ENCODE data around the gene SPATA21. TPM values are rescaled to one million over a fixed set of nuclear protein-coding genes. Genes with fewer than 3 reads are reported as not detected.
"Not testable (repeated sequence)": the region's sequence is repeated elsewhere in the genome, so short reads cannot be mapped to it uniquely, and the experiment has no call there.

Gene SPATA21, protein sequence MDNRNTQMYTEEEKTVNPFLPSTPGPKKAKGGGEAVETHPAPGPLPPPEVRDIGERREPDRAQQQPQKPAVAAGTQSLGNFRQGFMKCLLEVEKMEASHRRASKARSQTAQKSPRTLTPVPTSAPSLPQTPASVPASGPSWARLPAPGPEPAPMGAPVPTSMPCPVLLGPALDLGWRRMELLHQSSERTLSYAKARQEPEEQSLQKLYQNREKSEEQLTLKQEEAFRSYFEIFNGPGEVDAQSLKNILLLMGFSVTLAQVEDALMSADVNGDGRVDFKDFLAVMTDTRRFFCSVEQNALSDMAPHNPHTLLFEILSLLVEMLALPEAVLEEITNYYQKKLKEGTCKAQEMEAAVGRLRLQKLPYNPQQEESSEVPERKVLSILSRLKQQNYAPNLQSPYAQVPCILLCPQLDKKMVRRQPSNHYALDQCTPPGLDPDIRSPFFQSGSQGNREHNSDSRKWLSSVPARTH
- not detected in 2 replicates for total RNA-seq

DNA sequence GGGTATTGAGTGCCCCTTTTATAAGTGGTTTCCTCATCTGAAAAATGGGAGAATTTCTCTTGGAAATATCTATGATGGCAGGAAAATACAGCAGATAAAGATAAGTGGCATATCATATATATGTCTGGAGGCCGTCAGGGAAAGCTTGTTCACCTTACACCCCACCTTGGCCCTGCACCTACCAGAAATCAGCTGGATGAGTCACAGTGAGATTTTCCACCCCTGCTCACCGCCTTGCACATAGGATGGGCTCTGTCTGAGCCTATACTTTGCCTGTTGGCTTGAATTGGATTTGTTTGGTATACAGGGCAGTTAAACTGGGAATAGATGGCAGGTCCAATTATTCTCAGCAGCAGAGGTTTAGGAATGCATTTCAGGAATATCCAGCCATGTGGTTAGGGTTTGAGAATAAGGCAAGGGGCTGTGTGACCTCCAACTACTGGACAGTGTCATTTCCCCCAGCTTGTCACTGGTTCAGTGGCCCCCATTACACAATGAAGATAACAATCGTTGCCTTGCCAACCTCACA is at the start of gene SPATA21:
TSS of gene SPATA21 (minus strand) at position 479 of the 529 bp plus-strand sequence. CDS start 6,053 bp downstream, outside the sequence.
- DNase-seq (ENCODE audit: low read depth, low spot score), result no peak

DNA sequence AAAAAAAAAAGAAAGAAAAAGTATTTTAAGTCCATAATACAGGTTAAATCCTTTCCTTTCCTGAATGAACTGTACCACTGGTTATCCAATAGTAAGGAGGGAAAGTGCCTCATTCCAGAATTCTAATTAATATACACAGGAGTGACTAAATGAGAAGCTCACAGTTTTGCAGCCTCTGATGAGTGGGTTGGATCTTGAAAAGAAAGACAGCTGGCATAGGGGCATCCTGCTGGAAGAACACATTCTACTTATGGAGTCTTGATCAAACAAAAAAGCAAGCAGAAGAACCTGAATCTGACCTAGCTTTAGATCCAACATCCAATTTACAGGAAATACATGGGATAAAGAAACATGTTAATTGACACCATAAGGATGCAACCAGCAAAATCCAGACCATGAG is 49.8 kb upstream of the SPATA21 start:
- DNase-seq (ENCODE audit: low read depth, low spot score), result not testable (repeated sequence)

DNA sequence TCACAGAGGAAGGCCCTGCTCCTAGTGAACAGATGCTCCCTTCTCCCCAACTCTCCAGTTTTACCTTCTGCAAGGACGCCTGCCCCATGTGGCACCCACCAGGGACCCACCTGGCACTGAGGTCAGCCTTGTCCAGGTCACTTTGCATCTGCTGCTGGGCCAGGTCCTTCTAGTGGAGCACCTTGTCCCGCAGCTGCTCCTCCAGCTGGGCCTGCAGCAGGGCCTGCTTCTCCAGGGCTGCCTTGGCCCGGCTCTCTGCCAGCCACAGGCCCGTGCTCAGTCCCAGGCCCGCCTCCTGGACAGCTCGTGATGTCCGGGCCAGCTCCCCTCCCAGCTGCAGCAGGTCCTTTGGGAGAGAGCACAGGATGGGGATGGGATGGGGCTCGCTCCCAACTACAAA is 49.1 kb upstream of the SPATA21 start:
- DNase-seq (ENCODE audit: low read depth, low spot score), result not testable (repeated sequence)

DNA sequence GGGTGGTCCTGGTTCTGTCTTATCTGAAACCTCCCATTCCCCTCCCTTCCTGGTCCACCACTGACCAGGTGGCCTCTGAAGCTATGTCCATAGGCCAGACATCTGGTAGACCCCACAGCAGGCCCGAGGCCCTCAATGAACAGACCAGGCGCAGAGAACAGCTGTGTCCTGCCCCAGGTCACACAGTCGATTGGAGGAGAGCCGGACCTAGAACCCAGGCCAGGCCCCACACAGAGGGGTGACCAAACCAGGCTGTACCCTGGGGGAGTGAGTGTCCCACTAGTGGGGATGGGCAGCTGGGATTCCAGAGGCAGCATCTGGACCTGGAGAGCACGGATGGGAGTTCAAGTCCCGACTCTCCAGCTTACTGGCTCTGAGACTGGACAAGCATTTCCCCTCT is 47.7 kb upstream of the SPATA21 start:
- no peak for DNase-seq (ENCODE audit: low read depth, low spot score)

DNA sequence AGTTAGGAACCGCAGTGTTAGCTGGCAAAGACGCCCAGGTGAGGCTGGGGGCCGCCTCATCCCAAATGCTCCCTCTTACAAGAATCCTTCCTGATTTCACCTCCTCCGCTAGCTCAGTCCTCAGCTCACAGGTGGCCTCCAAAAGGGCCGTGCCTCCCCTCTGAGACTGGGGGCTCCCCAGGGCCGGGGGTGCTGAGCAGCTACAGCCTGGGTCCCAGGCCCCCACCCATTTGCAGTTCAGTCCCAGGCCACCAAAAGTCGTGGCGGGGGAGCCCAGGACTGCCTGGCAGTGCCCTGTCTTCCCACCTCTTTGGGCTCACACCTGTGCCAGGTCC is 47.2 kb upstream of the SPATA21 start:
- no peak for DNase-seq (ENCODE audit: low read depth, low spot score)

DNA sequence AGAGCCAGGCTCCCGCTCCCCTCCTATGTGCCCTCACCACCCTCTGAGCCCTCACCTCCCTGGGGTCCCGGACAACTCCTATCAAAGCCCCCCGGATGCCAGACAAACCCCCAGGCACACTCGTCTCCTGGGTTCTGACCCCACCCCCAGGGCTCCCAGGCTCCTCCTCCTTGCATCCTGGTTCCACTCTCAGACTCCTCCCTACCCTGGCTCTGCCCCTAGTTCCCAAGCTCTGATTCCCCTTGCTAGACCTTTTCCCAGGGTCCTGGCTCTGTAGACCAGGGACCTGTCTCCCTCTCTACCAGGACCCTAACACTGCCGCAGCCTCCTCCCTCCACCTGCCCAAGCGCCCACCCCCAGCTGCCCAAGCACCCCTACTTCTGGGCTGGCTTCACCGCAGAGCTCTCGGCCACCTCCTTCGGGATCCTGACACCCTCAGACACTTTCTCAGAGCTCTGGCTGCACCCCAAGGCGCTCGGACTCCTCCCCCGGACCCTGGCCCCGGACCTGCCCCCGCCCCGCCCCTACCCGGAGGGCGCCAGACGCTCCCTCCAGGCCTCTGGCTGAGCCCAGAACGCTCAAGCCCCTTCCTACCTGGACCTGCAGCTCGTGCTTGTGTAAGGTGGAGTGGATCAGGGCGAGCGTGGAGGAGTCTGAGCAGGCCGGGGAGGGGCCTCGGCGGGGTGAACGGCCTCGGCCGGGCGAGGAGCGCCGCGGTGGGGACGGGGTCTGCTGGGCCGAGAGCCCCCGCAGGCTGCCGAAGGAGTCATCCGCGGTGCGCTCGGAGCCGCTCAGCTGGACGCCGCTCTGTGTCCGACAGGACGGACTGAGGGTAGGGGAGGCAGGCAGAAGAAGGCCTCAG is 46.6 kb upstream of the SPATA21 start:
- DNase-seq (ENCODE audit: low read depth, low spot score), result not testable (repeated sequence)

DNA sequence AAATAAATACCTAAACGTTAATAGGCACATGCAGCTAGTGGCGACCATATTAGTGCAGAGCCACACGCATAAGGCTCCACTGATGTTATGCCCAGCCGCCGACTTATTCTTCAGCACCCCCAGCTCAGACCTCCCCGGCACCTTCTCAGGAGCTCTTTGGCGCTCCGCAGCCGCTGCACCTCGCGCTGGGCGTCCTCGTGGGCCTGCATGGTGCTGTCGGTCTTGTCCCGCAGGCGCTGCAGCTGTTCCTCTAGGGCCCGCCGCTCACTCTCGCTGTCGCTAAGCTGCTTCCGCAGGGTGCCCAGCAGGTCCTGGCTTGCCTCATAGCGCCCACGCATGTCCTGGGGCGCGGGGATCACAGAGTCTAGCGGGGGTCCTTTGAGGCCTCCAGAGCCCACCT is 45.9 kb upstream of the SPATA21 start:
- not testable (repeated sequence) for DNase-seq (ENCODE audit: low read depth, low spot score)

DNA sequence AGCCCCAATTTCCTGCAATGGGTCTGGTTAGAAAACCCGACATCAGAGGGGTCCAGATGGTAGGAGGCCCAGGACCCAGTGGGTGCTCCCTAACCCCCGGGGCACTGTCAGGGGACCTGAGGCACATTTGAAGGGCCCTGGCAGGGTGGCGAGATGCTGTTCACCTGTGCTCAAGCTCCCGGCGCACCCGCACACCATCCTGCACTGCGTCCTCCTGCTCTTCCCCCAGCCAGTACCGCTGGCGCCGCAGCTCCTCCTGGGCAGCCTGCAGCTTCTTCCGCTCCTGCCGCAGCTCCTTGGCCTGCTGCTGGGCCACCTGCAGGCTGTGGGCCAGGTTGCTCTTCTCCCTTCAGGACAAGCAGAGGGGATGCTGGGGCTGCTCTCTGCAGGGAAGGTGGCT is 40.9 kb upstream of the SPATA21 start:
- no peak for DNase-seq (ENCODE audit: low read depth, low spot score)

DNA sequence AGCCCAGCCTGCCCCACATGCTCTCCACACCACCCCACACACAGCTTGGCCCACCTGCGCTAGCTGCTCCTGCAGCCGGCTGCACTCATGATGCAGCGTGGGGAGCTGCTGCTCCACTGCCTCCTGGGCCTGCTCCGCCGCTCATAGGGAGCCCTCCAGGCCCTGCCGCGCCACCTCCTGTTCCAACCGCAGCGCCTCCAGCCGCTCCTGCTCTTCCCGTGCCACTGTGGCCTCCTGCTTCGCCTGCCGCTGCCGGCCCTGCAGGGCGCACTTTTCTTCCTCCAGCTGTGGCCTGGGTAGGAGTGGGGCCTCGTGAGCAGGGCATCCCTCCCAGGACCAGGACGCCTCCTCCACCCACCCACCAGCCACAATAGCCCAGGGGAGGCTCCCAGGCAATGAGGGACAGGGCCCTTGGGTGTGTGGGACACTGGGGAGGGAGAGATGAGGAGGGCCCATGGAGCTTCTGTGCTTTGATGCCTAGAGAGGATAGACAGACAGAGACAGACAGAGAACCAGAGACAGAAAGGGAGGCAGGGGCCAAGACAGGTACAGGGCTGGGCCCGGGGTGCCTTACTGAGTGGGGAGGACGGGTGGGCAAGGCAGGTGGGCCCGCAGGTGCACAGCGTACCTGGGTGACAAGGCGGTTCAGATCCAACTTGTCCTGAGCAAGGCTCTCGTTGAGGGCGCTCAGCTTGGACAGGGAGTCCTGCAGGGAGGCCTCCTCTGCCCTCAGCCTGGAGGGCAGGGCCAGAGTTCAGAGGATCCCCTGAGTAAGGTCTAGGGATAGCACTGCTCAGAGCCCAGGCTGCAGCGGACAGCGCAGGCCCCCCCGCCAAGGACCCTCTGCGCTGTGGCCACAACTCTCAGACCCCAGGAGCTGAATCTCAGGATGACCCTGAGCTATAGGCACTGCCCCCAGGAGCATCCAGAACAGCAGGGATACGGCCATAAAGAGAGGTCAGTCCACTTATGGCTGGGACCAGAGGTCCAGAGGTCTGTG is 38.8 kb upstream of the SPATA21 start:
- not testable (repeated sequence) for DNase-seq (ENCODE audit: low read depth, low spot score)

DNA sequence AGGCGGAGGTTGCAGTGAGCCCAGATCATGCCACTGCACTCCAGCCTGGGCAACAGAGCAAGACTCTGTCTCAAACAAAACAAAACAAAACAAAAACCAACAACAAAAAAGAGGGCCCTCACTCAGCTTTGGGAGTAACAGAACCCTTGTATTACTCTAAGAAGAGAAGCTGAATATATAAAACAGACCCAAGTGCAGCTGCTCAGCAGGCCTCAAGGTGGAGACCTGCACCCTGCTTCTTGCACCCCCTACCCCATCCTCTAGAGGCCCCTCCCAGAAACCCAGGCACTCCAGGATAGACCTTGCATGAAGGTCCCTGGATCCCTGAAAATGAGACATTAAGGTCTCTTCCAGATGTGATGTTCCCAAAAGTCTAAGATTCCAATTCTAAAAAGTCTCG is 37.7 kb upstream of the SPATA21 start:
- DNase-seq (ENCODE audit: low read depth, low spot score), result not testable (repeated sequence)

DNA sequence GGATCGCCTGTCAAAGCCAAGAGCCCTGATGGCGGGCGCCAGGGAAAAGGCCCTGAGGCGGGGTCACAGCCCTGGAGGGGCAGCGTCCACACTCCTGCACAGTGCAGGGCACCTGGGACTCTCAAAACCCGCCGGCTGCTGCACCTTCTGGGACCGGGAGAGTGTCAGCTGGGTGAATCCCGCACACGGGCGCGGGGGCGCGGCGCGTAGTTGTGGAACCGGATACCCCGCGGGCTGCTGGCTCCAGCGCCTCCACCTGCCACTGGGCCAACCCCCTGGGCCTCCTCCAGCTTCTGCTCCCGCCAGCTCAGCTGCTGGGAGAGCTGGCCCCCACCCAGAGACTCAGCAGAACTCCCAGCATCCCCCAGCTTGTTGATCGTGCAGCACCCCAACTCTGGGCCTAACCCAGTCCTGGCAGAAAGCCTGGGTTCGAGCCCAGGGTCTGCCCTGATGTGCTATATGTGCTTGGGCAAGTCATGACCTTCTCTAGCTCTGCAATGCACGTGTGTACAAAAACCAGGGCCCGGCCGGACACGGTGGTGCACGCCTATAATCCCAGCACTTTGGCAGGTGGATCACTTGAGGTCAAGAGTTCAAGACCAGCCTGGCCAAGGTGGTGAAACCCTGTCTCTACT is 37.1 kb upstream of the SPATA21 start:
- no peak for DNase-seq (ENCODE audit: low read depth, low spot score)

DNA sequence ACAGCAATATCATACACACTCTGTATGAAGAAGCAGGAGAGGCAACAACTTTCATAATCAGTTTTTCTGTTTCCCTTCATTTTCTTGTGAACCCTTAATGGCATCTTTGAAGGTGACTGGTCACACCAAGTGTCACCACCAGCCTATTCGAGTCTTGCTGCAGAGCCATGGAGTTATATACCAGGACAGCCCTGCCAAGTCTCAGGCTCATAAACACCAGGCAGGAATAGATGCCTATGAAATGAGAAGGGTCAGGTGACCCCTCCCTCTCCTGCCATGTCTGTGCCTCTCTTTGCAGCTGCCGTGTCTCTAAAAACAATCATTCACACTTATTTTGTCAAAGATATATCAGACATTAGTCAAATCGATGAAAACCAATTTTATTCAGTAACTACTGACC is 31.3 kb upstream of the SPATA21 start:
- DNase-seq (ENCODE audit: low read depth, low spot score), result no peak

DNA sequence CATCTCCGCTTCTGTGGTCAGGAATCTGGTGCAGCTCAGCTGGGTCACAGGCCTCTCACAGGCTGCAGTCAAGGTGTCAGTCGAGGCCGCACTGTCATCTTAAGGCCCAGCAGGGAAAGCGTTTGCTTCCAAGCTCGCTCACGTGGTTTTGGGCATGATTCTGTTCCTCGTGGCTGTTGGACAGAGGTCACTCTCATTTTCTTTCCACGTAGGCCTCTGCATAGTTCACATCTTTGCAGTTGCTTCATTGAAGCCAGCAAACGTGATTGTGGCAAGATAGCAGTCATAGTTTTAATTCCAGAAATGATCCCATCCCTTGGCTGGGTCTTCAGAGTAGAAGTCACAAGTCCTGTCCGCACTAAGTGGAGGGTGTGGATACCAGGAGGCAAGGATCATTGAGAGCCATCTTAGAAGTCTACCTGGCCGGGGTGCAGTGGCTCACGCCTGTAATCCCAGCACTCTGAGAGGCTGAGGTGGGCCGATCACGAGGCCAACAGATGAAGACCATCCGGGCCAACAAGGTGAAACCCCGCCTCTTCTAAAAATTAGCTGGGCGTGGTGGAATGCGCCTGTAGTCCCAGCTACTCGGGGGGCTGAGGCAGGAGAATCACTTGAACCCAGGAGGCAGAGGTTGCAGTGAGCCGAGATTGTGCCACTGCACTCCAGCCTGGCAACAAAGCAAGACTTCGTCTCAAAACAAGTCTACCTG is 27.8 kb upstream of the SPATA21 start:
- no peak for DNase-seq (ENCODE audit: low read depth, low spot score)

DNA sequence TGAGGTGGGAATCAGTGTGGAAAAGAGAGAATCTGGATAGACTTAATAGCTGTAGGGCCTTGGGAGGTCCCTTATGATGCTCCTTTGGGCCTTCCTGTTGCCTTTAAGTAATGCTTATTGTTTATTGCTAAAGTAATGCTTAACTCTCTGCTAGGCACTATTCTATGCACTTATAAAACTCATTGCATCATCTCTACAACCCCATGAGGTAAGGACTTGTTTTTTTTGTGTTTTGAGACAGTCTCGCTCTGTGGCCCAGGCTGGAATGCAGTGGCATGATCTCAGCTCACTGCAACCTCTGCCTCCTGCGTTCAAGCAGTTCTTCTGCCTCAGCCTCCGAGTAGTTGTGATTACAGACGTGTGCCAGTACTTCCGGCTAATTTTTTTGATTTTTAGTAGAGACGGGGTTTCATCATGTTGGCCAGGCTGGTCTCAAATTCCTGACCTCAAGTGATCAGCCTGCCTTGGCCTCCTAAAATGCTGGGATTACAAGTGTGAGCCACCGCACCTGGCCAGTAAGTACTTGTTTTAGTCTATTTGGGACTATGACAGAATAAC is 25.6 kb upstream of the SPATA21 start:
- DNase-seq (ENCODE audit: low read depth, low spot score), result no peak

DNA sequence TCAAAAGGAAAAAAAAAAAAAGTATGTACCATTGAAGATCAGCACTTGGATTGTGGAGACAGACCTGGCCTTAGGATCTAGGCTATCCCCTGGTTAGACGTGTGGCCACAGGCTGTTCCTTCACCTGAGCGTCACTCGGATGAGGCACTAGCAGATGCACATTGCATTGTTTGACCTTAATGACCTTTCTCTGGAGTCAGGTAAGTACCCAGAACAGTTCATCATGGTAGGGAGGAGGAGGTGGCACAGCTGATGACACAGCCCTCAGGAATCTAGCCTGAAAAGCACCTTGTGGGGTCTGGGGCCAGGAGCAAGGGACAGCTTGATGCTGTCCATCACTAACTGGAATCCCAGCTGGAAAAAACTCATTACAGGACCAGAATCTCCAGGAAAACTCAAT is 24.5 kb upstream of the SPATA21 start:
- DNase-seq (ENCODE audit: low read depth, low spot score), result no peak

DNA sequence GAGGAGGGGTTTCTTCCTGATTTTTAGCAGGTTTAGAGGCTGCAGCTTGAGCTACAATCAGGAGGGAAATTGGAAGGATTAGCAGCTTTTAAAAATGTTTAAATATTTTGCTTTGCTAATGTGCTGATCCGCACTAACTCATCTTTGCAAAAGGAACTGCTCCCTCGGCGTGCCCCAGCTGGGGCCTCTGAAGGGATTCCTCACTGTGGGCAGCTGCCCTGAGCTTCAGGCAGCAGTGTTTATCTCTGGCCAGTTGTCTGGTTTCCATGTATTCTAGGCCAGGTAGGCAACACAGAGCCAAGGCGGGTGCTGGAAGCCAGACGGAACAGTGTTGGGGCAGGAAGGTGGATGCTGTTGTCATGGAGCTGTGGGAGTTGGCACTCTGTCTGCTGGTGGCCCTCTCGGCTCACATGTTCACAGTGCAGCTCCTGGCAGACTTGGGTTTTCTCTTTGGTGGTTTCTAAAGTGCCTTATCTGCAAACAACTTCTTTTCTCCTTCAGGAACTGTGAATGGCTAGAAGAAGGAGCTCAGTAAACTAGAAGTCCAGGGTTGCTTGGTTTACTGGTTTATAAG is 22.2 kb upstream of the SPATA21 start:
- no peak for DNase-seq (ENCODE audit: low read depth, low spot score)

DNA sequence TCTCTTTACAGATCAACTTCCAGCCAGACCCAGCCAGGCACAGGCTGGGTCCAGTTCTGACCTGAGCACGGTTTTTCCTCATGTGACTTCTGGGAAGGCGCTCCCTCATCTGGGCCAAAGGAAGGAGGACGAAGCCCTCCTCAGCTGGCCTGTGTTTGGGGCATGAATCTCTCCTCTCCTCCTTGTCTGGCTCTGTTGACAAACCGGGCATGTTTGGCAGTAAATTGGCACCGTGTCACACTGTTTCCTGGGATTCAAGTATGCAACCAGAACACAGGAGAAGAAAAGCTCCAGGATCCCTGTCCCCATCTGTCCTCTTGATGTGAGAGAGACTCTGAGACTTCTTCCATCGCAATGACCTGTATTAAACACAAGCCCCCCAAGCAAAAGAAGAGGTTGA is 21.6 kb upstream of the SPATA21 start:
- no peak for DNase-seq (ENCODE audit: low read depth, low spot score)

DNA sequence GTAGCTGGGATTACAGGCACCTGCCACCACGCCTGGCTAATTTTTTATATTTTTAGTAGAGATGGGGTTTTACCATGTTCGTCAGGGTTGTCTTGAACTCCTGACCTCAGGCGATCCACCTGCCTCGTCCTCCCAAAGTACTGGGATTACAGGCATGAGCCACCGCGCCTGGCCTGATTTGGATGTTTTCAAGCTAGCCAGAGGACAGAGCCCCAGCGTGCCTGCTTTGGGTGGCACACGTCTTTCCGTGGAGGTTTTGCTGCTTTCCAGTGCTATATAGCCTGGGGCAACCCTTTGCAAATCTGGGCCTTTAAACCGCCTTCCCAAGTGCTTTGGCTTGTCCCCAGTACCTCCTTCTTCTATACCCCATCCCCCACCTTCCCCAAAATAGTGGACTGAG is 18.9 kb upstream of the SPATA21 start:
- not testable (repeated sequence) for DNase-seq (ENCODE audit: low read depth, low spot score)

DNA sequence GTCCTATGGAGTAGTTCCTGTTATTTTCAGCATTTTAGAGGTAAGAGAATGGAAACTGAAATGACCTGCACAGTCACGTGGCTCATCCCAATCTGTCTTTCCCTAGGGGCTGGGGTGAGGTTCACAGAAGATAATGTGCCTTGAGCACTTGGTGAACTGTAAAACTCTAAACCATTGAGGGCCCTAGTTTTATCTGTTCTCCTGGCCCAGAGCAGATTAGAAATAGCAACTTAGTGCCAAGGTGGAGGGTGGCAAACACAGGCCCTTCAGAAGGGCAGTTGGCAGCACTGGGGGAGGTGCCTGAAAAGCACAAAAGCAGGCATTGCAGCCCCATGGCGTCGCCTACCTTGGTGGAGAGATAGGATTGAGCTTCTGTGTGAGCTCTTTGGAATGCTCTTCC is 17.7 kb upstream of the SPATA21 start:
- DNase-seq (ENCODE audit: low read depth, low spot score), result not testable (repeated sequence)
